Skeletal muscle cell (primary cell): ENCODE measurements around the gene SPATA20.

ENCODE experiments used
- DNase-seq: peaks from one replicate; pipeline ENCODE4 v3.0.0-alpha.2; 2010; ENCODE audit warnings: low read depth
- H3K4me3 ChIP-seq: 2 replicates; pipeline ENCODE4 v1.5.1; 2011; ENCODE audit warnings: low read depth, mild to moderate bottlenecking, control low read depth, low read length, moderate library complexity

Gene SPATA20

GRCh38 chr17:50570032-50570431 is 23.1 kb downstream of the SPATA20 start:
- no peak for DNase-seq
- no peak overlapping the region for H3K4me3 ChIP-seq

- H3K4me3 ChIP-seq: no peak overlapping the region
- DNase-seq: no peak
Observed at GRCh38 chr17:50570528-50570927, 23.6 kb downstream of the SPATA20 start.

- no peak for DNase-seq
- H3K4me3 ChIP-seq: no peak overlapping the region
Observed at GRCh38 chr17:50571681-50572080, 24.7 kb downstream of the SPATA20 start.

- no peak overlapping the region for H3K4me3 ChIP-seq
- no peak for DNase-seq
Observed at GRCh38 chr17:50572541-50572940, 25.6 kb downstream of the SPATA20 start.

- no peak for DNase-seq
- H3K4me3 ChIP-seq: no peak overlapping the region
Observed at GRCh38 chr17:50573866-50574611, 27.1 kb downstream of the SPATA20 start.

GRCh38 chr17:50575581-50576210 is 28.7 kb downstream of the SPATA20 start:
- H3K4me3 ChIP-seq: no peak overlapping the region
- DNase-seq: no peak

GRCh38 chr17:50576864-50577263 is 29.9 kb downstream of the SPATA20 start:
- no peak overlapping the region for H3K4me3 ChIP-seq
- DNase-seq: no peak

- H3K4me3 ChIP-seq: no peak overlapping the region
- no peak for DNase-seq
Observed at GRCh38 chr17:50577451-50577954, 30.5 kb downstream of the SPATA20 start.

GRCh38 chr17:50578173-50578572 is 31.2 kb downstream of the SPATA20 start:
- no peak for DNase-seq
- no peak overlapping the region for H3K4me3 ChIP-seq

- DNase-seq: no peak
- H3K4me3 ChIP-seq: no peak overlapping the region
Observed at GRCh38 chr17:50579399-50579798, 32.4 kb downstream of the SPATA20 start.

- H3K4me3 ChIP-seq: no peak overlapping the region
- no peak for DNase-seq
Observed at GRCh38 chr17:50580646-50581045, 33.7 kb downstream of the SPATA20 start.

GRCh38 chr17:50581316-50581715 is 34.3 kb downstream of the SPATA20 start:
- no peak overlapping the region for H3K4me3 ChIP-seq
- DNase-seq: no peak

GRCh38 chr17:50582741-50583140 is 35.8 kb downstream of the SPATA20 start:
- DNase-seq: no peak
- no peak overlapping the region for H3K4me3 ChIP-seq

- DNase-seq: no peak
- H3K4me3 ChIP-seq: no peak overlapping the region
Observed at GRCh38 chr17:50583641-50584040, 36.7 kb downstream of the SPATA20 start.

- no peak overlapping the region for H3K4me3 ChIP-seq
- DNase-seq: no peak
Observed at GRCh38 chr17:50584116-50584515, 37.1 kb downstream of the SPATA20 start.

- DNase-seq: no peak
- no peak overlapping the region for H3K4me3 ChIP-seq
Observed at GRCh38 chr17:50584749-50585148, 37.8 kb downstream of the SPATA20 start.

- no peak for DNase-seq
- H3K4me3 ChIP-seq: no peak overlapping the region
Observed at GRCh38 chr17:50585346-50585745, 38.4 kb downstream of the SPATA20 start.

- H3K4me3 ChIP-seq: no peak overlapping the region
- DNase-seq: no peak
Observed at GRCh38 chr17:50585891-50586290, 38.9 kb downstream of the SPATA20 start.

GRCh38 chr17:50586421-50587247 is 39.7 kb downstream of the SPATA20 start:
- no peak overlapping the region for H3K4me3 ChIP-seq
- DNase-seq: no peak

GRCh38 chr17:50587571-50587970 is 40.6 kb downstream of the SPATA20 start:
- no peak overlapping the region for H3K4me3 ChIP-seq

More at GRCh38 chr17:50587571-50587970, 40.6 kb downstream of the SPATA20 start:
- no peak for DNase-seq
